ENCODE measurements around the gene KCNJ11.

Gene KCNJ11

DNA sequence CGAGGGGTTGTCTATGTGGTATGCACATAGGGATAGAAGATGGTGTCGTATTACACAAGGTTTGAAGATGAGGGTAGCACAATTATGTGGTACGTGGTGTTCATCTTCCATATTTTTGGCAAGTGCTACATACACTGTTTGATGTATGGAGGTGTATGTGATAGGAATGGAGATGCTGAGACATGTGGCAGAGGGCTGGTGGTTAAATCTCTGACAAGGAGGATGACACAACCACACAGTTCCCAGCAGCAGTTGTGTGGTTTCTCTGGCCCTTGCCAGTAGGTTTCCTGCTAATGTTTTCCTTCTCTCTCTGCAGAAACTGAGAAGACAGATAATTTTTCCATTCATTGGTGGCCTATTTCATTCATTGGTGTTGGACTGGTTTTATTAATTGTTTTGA is 19.9 kb downstream of the KCNJ11 start:
- no peak for DNase-seq (ENCODE audit: low read depth in 2 of 3, low spot score in 1 of 3)

- DNase-seq (ENCODE audit: low read depth in 2 of 3, low spot score in 1 of 3): no peak
Observed at GRCh38 chr11:17366495-17366894, 22.0 kb downstream of the KCNJ11 start.

DNA sequence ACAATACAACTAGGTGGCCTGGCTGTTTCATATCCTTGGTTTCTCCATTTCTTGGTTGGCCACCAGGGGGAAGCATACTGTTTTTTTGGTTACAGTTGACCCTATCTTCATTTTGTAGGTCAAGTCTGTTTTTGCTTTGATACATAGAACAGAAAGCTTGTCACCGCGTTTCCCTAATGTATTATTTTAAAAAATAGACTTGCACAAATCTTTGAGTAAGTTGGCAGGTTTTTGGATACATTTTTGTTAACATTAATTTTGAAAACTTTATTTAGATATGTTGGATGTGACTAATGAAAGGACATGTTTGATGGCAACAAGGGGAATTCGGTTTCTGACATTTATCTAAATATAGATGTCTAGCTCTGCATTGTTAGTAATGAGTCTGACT is 33.9 kb downstream of the KCNJ11 start:
- peak; percentile 42 to 77 (median 50) for DNase-seq (ENCODE audit: low read depth in 2 of 3, low spot score in 1 of 3)

DNA sequence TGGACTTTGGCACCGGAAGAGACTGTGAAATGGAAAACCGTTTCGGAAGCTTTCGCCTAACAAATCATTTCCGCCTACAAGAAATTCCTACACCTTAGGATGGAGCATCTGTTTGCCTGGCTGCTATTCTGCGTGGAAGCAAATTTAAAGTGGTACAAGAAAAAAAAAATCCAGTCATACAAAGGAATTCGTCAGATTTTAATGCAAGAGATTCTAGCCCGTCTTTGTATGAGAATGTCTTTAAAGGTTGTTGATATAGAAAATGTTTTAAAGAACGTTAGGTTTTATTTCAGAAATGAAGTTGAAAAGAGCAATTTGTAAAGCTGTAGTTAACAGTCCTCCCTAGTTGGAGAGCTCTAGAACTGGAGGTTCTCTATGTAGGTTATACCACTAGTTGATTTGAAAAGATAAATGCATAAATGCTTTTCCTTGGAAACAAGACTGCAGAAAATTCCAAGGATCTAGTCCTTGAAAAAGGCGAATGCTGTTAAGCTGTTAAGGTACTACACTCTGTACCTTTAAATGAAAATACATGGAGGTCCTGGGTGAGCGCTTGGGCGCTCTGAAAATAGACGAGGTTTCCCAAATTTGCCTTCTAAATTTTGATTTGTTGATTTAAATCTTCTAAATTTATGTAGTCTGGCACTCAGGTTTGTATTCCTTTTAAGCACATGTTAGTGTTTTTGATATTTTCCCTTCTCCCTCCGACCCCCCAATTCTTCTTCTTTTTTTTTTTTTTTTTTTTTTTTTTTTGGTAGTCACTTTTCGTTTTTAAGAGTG is 34.4 kb downstream of the KCNJ11 start:
- no peak for DNase-seq (ENCODE audit: low read depth in 2 of 3, low spot score in 1 of 3)

DNA sequence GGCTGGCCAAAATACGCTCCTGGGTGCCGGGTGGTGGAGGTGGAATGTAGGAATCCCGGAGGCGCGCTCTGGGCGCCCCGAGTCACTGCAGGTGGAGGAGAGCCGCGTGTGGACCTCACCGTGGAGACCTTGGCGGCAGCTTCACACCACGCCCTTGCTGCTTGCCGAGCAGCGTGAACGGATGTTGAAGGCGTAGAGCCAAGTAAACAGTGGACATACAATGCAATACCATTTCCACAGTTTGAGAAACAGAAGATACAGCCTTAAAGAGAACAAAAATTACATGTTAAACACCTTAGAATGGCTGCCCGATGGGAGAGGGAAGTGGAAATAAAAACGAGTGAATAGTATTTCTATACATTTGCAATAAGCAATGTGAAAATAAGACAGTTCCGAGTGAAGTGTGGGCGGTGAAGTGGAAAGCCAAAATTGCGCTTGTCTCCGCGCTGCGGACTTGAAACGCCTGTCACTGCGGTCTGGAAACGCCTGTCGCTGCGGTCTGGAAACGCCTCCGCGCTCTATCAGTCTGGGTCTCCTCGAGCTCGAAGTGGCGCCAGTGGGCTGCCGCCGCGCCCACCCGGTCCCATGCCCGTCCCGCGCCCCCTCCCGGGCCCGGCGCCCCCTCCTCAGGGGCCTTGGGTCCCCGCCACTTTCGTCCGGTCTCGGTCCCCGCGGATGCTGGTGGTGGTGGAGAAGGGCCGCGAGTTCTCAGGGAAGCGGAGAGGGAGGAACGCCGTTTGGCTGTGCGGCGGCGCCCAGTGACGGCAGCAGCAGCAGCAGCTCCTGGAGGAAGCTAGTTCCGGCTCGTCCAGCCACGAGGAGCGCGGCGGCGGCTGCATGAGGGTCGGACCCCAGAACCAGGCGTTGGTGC is 35.3 kb downstream of the KCNJ11 start:
- DNase-seq (ENCODE audit: low read depth in 2 of 3, low spot score in 1 of 3): peak; percentile 22 to 54 (median 40)

DNA sequence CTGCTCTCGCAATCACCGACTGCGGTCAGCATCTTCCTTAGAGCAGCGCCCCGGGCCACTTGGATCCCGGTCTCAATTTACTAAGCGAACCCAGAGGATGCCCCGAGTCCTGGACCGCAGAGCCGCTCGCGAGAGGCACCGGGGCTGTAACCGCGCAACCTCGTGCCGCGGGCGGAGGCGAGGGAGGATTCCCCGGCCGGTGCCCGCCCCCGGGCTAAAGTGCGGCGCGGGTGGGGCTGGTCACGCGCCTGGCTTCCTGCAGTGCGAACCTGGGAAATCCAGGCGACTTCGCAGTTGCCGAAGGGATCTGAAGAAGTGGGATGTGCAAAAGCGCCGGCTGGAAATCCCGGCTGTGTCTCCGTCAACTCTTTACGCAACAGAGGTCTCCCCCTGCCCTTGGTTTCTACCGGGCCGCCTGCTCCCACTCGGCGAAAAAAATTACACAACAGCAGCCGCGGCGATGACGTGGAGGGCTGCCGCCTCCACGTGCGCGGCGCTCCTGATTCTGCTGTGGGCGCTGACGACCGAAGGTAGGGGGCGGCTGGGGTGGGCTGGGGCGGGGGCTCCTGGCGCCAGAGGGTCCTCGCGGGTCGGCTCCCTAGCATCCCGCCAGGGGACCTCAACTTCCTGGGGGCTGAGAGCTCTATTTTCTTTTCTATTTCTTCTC is 36.8 kb downstream of the KCNJ11 start, which contains the start of gene NCR3LG1:
TSS of gene NCR3LG1 (plus strand) at position 291 of the 667 bp plus-strand sequence. CDS start at position 461, 170 bp downstream.
- DNase-seq (ENCODE audit: low read depth in 2 of 3, low spot score in 1 of 3): peak in 2 of 3 donors; percentile 27 to 34

GRCh38 chr11:17351172-17351509 is 37.3 kb downstream of the KCNJ11 start:
- no peak for DNase-seq (ENCODE audit: low read depth in 2 of 3, low spot score in 1 of 3)

- DNase-seq (ENCODE audit: low read depth in 2 of 3, low spot score in 1 of 3): no peak
Observed at GRCh38 chr11:17350455-17351171, 37.8 kb downstream of the KCNJ11 start.

DNA sequence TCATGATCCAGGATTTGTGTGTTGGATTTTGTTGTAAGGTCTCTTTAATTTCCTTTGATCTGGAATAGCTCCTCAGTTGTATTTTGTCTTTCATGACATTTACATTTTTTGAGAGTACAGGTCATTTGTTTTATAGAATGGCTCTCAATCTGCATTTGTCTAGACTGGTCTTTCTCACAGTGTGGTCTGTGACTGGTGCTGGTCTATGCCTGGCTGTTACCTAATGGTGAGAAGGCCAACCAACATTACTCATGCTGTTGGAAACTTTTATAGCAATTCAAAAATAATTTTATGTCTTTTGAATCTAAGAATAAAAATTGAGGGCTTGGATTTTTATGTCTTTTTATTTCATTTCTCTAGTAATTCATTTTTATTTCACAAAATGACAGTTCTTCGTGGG is 40.8 kb downstream of the KCNJ11 start:
- no peak for DNase-seq (ENCODE audit: low read depth in 2 of 3, low spot score in 1 of 3)

DNA sequence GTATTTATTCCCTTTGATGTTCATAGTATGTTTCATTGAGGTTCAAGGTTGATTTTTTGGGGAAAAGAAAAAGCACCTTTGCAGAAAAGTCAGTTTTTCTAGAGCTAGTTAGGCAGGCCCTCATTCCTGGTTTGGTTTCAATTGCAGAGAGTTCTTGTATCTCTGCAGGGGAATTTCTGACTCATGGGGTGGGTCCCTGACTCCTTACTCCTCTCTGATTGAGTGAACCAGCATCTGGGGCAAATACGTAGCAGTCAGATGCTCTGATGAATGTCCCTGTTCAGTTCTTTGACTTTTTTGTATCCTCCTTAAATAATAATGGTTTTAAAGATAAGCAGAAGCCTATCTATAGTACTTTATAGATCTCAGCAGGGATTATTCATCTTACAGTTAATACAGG is 44.6 kb downstream of the KCNJ11 start:
- peak; percentile 16 to 46 (median 33) for DNase-seq (ENCODE audit: low read depth in 2 of 3, low spot score in 1 of 3)

DNA sequence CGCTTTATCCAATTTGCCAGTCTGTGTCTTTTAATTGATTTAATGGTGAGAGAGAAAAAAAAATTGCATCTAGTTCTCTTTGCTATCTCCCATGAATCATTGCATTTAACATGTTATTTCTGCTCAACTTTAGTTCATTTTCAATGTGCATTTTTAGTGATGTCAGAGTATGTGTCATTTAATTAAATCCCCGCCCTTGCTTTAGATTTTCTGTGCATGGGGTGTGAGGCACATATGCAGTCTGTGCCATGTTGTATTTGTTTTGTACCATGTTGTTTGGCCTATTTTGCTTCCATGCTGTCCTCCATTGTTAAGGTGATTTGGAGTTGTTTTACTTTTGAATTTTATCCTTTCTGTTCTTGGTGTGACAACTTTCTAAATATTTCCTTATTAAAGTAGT is 45.2 kb downstream of the KCNJ11 start:
- DNase-seq (ENCODE audit: low read depth in 2 of 3, low spot score in 1 of 3): no peak
